IMR-90 (cell line): ENCODE data around the gene ALOXE3. TPM values are rescaled to one million over a fixed set of nuclear protein-coding genes. Genes with fewer than 3 reads are reported as not detected.
A peak's percentile ranks its signal among the peaks of the same experiment; 100 is the strongest.

Experiments
- ATAC-seq: fragments of 200-7000 bp; cut with Tn5 transposase; 2 replicates; pipeline ENCODE4 v1.9.1; 2020; ENCODE audit warnings: low read depth, mild to moderate bottlenecking, moderate library complexity
- BruUV-seq: library from RNA; stranded (reverse); fragments of 400-500 nt; replicated peaks from 2 replicates; lab custom pipeline; 2021; lab: Mats Ljungman, UMichigan
- CTCF ChIA-PET: fragments of 300-600 bp; formaldehyde crosslinking; extraction: SDS; loops from one replicate; lab custom pipeline; 2021; ENCODE audit warnings: antibody characterized with exemption; lab: Yijun Ruan, JAX
- POLR2A ChIA-PET: fragments of 300-600 bp; sonication (Branson Sonifier 250); formaldehyde crosslinking; loops from one replicate; lab custom pipeline; 2022; ENCODE audit warnings: antibody characterized with exemption; ENCODE audit not compliant: unreplicated experiment; lab: Charles Lee
- DNase-seq: peaks from one replicate; pipeline ENCODE4 v3.0.0; 2013
- H2AFZ ChIP-seq: replicated peaks from 2 replicates; pipeline ENCODE3; 2013; ENCODE audit warnings: low read length, mild to moderate bottlenecking; ENCODE audit not compliant: poor library complexity
- H2AK5ac ChIP-seq: 2 replicates; pipeline ENCODE4 v1.6.1; 2013; ENCODE audit warnings: low read depth, low read length, inconsistent platforms
- H2AK9ac ChIP-seq: replicated peaks from 2 replicates; pipeline ENCODE3; 2013; ENCODE audit warnings: mild to moderate bottlenecking, low read depth, low read length, moderate library complexity; ENCODE audit not compliant: poor library complexity
- H2BK120ac ChIP-seq: 2 replicates; pipeline ENCODE4 v1.6.1; 2013; ENCODE audit warnings: low read depth, low read length, inconsistent platforms
- H2BK15ac ChIP-seq: 3 replicates; pipeline ENCODE4 v1.6.1; 2013; ENCODE audit warnings: low read depth, low read length, inconsistent platforms
- H2BK20ac ChIP-seq: 2 replicates; pipeline ENCODE4 v1.6.1; 2013; ENCODE audit warnings: low read depth, mild to moderate bottlenecking, inconsistent platforms, low read length, moderate library complexity
- H2BK5ac ChIP-seq: 2 replicates; pipeline ENCODE4 v1.6.1; 2013; ENCODE audit warnings: mild to moderate bottlenecking, low read depth, low read length, inconsistent platforms; ENCODE audit not compliant: poor library complexity, severe bottlenecking
- H3K14ac ChIP-seq: replicated peaks from 2 replicates; pipeline ENCODE4 v1.6.1; 2013; ENCODE audit warnings: low read depth, low read length, inconsistent platforms
- H3K18ac ChIP-seq: 2 replicates; pipeline ENCODE4 v1.6.1; 2013; ENCODE audit warnings: low read depth, low read length, control low read depth
- H3K23ac ChIP-seq: 2 replicates; pipeline ENCODE4 v1.6.1; 2013; ENCODE audit warnings: low read depth, low read length, inconsistent platforms
- H3K27ac ChIP-seq: 2 replicates; pipeline ENCODE4 v1.5.1; 2013; ENCODE audit warnings: mild to moderate bottlenecking, control low read depth, low read length; ENCODE audit not compliant: insufficient read depth
- H3K27me3 ChIP-seq: 2 replicates; pipeline ENCODE4 v1.6.1; 2013; ENCODE audit warnings: low read length; ENCODE audit not compliant: control insufficient read depth, insufficient read depth
- H3K36me3 ChIP-seq: 2 replicates; pipeline ENCODE4 v1.6.1; 2013; ENCODE audit warnings: low read length, mixed read lengths; ENCODE audit not compliant: control insufficient read depth, insufficient read depth
- H3K4ac ChIP-seq: 2 replicates; pipeline ENCODE4 v1.6.1; 2013; ENCODE audit warnings: low read depth, low read length, inconsistent platforms
- H3K4me1 ChIP-seq: 2 replicates; pipeline ENCODE4 v1.6.1; 2013; ENCODE audit warnings: low read length, mixed read lengths; ENCODE audit not compliant: control insufficient read depth, insufficient read depth
- H3K4me2 ChIP-seq: 2 replicates; pipeline ENCODE4 v1.6.1; 2013; ENCODE audit warnings: low read depth, mild to moderate bottlenecking, control low read depth, low read length, moderate library complexity
- H3K4me3 ChIP-seq: 2 replicates; pipeline ENCODE4 v1.5.1; 2013; ENCODE audit warnings: low read depth, mild to moderate bottlenecking, control low read depth, low read length, moderate library complexity; ENCODE audit not compliant: insufficient read depth
- H3K56ac ChIP-seq: 2 replicates; pipeline ENCODE4 v1.6.1; 2013; ENCODE audit warnings: low read length, inconsistent platforms; ENCODE audit not compliant: insufficient read depth; ENCODE audit errors: extremely low read depth
- H3K79me1 ChIP-seq, 2 experiments: 2 replicates each; pipeline ENCODE4 v1.6.1; 2013; ENCODE audit warnings: low read length in 2 of 2, inconsistent platforms in 1 of 2, low read depth in 1 of 2
- H3K9ac ChIP-seq: 2 replicates; pipeline ENCODE4 v1.6.1; 2013; ENCODE audit warnings: low read depth, low read length, control low read depth
- H3K9me1 ChIP-seq: 2 replicates; pipeline ENCODE4 v1.6.1; 2013; ENCODE audit warnings: low read length, inconsistent platforms; ENCODE audit not compliant: insufficient read depth
- H3K9me3 ChIP-seq: 2 replicates; pipeline ENCODE4 v1.6.1; 2013; ENCODE audit warnings: low read length; ENCODE audit not compliant: control insufficient read depth, insufficient read depth
- H4K20me1 ChIP-seq: 2 replicates; pipeline ENCODE4 v1.6.1; 2013; ENCODE audit warnings: low read length, inconsistent platforms; ENCODE audit not compliant: insufficient read depth
- H4K5ac ChIP-seq: 2 replicates; pipeline ENCODE4 v1.6.1; 2013; ENCODE audit warnings: mild to moderate bottlenecking, low read depth, low read length, control low read depth
- H4K8ac ChIP-seq, 2 experiments: 2 replicates each; pipeline ENCODE4 v1.6.1; 2013; ENCODE audit warnings: low read depth in 2 of 2, low read length in 2 of 2, control low read depth in 1 of 2, inconsistent platforms in 1 of 2
- H4K91ac ChIP-seq: 2 replicates; pipeline ENCODE4 v1.6.1; 2013; ENCODE audit warnings: low read depth, low read length, inconsistent platforms; ENCODE audit not compliant: insufficient read depth
- BHLHE40 ChIP-seq: fragments of 150-350 bp; IDR thresholded peaks from 2 replicates; pipeline ENCODE4 v1.6.1; 2016; ENCODE audit warnings: mild to moderate bottlenecking, low read depth, low read length
- CEBPB ChIP-seq: IDR thresholded peaks from 2 replicates; pipeline ENCODE4 v1.6.1; 2012; ENCODE audit warnings: low read depth, low read length, improper control_type of control experiment
- CHD1 ChIP-seq: IDR thresholded peaks from 2 replicates; pipeline ENCODE4 v1.6.1; 2012; ENCODE audit warnings: low read depth, low read length, improper control_type of control experiment
- FOS ChIP-seq: fragments of 150-350 bp; IDR thresholded peaks from 2 replicates; pipeline ENCODE4 v1.6.1; 2016; ENCODE audit warnings: low read depth, low read length
- MAFK ChIP-seq: IDR thresholded peaks from 2 replicates; pipeline ENCODE4 v1.6.1; 2012; ENCODE audit warnings: low read depth, low read length, improper control_type of control experiment
- MAZ ChIP-seq: IDR thresholded peaks from 2 replicates; pipeline ENCODE4 v1.6.1; 2012; ENCODE audit warnings: low read depth, mild to moderate bottlenecking, low read length, improper control_type of control experiment, moderate library complexity, borderline replicate concordance
- MXI1 ChIP-seq: IDR thresholded peaks from 2 replicates; pipeline ENCODE4 v1.6.1; 2012; ENCODE audit warnings: low read depth, mild to moderate bottlenecking, low read length, moderate library complexity, borderline replicate concordance
- NFE2L2 ChIP-seq: fragments of 150-350 bp; IDR thresholded peaks from 2 replicates; pipeline ENCODE4 v1.6.1; 2016; ENCODE audit warnings: low read depth, mild to moderate bottlenecking, low read length
- POLR2A ChIP-seq: IDR thresholded peaks from 2 replicates; pipeline ENCODE4 v1.6.1; 2012; ENCODE audit warnings: mild to moderate bottlenecking, low read depth, low read length
- RAD21 ChIP-seq: IDR thresholded peaks from 2 replicates; pipeline ENCODE4 v1.6.1; 2012; ENCODE audit warnings: low read length, improper control_type of control experiment
- RCOR1 ChIP-seq: IDR thresholded peaks from 2 replicates; pipeline ENCODE4 v1.6.1; 2012; ENCODE audit warnings: mild to moderate bottlenecking, low read length, improper control_type of control experiment; ENCODE audit not compliant: insufficient replicate concordance
- RFX5 ChIP-seq: IDR thresholded peaks from 2 replicates; pipeline ENCODE4 v1.8.0; 2012; ENCODE audit warnings: low read depth, mild to moderate bottlenecking, low read length, moderate library complexity
- SMC3 ChIP-seq: fragments of 150-350 bp; IDR thresholded peaks from 2 replicates; pipeline ENCODE4 v1.6.1; 2016; ENCODE audit warnings: low read depth, mild to moderate bottlenecking, antibody characterized with exemption, low read length, moderate library complexity
- WGBS, 2 experiments: methylation state at CpG; one replicate each; pipeline versions ENCODE4 v1.1.5 to v1.1.7; 2013; ENCODE audit warnings: missing lambda C conversion rate in 2 of 2; ENCODE audit not compliant: insufficient read length in 1 of 2; ENCODE audit errors: extremely low coverage in 2 of 2; 5-methylcytosine and 5-hydroxymethylcytosine counted together
- dilution Hi-C: fragments of 300-500 bp; cut with HindIII; formaldehyde crosslinking; loops from one replicate; pipeline ENCODE4 v1.14.3; 2018; ENCODE audit warnings: low sequenced_read_pairs; ENCODE audit not compliant: unreplicated experiment
- in situ Hi-C: fragments of 300-500 bp; cut with MboI; formaldehyde crosslinking; loops from 3 replicates; pipeline ENCODE4 v1.14.3; 2019; ENCODE audit warnings: low sequenced_read_pairs, inconsistent platforms, mixed read lengths
- intact Hi-C: fragments of 100-400 bp; cut with micrococcal nuclease; formaldehyde crosslinking; loops from 2 replicates; pipeline ENCODE4 v1.10.0; 2022
- polyA plus RNA-seq, 3 experiments: library from polyadenylated mRNA; depleted of rRNA; stranded (reverse); fragments of >200 nt; gene quantifications; 2 replicates each; pipeline ENCODE4 v1.2.3, GENCODE V29; 2012; ENCODE audit warnings: low replicate concordance in 1 of 3
- total RNA-seq: library from RNA; depleted of rRNA; stranded (reverse); fragments of >200 nt; gene quantifications from 2 replicates; pipeline ENCODE4 v1.2.3, GENCODE V29; 2012
- TF ChIP-seq, protein P1 (sequence below): conservative IDR thresholded peaks from 2 replicates; pipeline ENCODE4 v1.5.1; 2012; ENCODE audit warnings: mild to moderate bottlenecking, low read depth, low read length, improper control_type of control experiment
- TF ChIP-seq, protein P2 (sequence below): fragments of 150-350 bp; IDR thresholded peaks from 2 replicates; pipeline ENCODE4 v1.6.1; 2016; ENCODE audit warnings: low read depth, mild to moderate bottlenecking, low read length, moderate library complexity, borderline replicate concordance
- TF ChIP-seq, protein P3 (sequence below): fragments of 150-350 bp; IDR thresholded peaks from 2 replicates; pipeline ENCODE4 v1.6.1; 2017; ENCODE audit warnings: mild to moderate bottlenecking, antibody characterized with exemption, low read length, low read depth

The ALOXE3 gene
- total and polyA plus RNA-seq, 2 of the 4 experiments (the other 2 are of a cell fraction) = under 0.01 to 0.26 TPM

- Histone ChIP-seq H3K18ac (no peak overlapping the region), H4K5ac (no peak overlapping the region), H3K9me1 (peaks cover 7% of the 10 kb centered on the region; the same call in 1 of the 2 replicates), H3K4ac (no peak overlapping the region), H3K14ac (no peak overlapping the region), H3K4me3 (peak overlapping the region; percentile 69), H3K9me3 (no peaks in the 10 kb centered on the region), H4K91ac (no peak overlapping the region), H2BK15ac (no peak overlapping the region), H2AFZ (peak overlapping the region; percentile 89), H4K20me1 (peaks cover 2% of the 10 kb centered on the region), H3K27me3 (no peaks in the 10 kb centered on the region), H3K36me3 (no peaks in the 10 kb centered on the region), H3K23ac (peak overlapping the region; percentile 69; the same call in 1 of the 2 replicates), H3K79me1 (no peaks in the 10 kb centered on the region; a peak in 1 of 4 replicates), H3K9ac (peak overlapping the region; percentile 15; the same call in 1 of the 2 replicates), H3K27ac (no peak overlapping the region), H3K56ac (no peak overlapping the region), H3K4me1 (peaks cover 8% of the 10 kb centered on the region), H2BK5ac (no peak overlapping the region), H4K8ac (peak overlapping the region in 1 of 2 experiments; percentile 47; a peak in 1 of 4 replicates), H2AK5ac (no peak overlapping the region; the same call in 1 of the 2 replicates), H2BK120ac (no peak overlapping the region), H2BK20ac (no peak overlapping the region), H2AK9ac (peak overlapping the region; percentile 90), H3K4me2 (peak overlapping the region; percentile 95)
- in situ Hi-C loops (no loop called here), dilution Hi-C loops (no loop called here), intact Hi-C loops (loop anchor here (1.0 to 2.0 kb wide), 4 partner anchors 12 to 96 kb away; no protein-coding TSS in a partner anchor)
- peak; percentile 0 for ATAC-seq
- BruUV-seq = no TSS peak
- no peak for DNase-seq
- TF ChIP-seq RFX5 (no peak), CEBPB (no peak), RCOR1 (no peak), MXI1 (no peak), MAFK (no peak), CHD1 (no peak), RAD21 (no peak), NFE2L2 (no peak), FOS (no peak), BHLHE40 (no peak), SMC3 (no peak), MAZ (no peak), POLR2A (no peak)
- TF ChIP-seq, protein P1, sequence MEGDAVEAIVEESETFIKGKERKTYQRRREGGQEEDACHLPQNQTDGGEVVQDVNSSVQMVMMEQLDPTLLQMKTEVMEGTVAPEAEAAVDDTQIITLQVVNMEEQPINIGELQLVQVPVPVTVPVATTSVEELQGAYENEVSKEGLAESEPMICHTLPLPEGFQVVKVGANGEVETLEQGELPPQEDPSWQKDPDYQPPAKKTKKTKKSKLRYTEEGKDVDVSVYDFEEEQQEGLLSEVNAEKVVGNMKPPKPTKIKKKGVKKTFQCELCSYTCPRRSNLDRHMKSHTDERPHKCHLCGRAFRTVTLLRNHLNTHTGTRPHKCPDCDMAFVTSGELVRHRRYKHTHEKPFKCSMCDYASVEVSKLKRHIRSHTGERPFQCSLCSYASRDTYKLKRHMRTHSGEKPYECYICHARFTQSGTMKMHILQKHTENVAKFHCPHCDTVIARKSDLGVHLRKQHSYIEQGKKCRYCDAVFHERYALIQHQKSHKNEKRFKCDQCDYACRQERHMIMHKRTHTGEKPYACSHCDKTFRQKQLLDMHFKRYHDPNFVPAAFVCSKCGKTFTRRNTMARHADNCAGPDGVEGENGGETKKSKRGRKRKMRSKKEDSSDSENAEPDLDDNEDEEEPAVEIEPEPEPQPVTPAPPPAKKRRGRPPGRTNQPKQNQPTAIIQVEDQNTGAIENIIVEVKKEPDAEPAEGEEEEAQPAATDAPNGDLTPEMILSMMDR = no peak
- TF ChIP-seq, protein P2, sequence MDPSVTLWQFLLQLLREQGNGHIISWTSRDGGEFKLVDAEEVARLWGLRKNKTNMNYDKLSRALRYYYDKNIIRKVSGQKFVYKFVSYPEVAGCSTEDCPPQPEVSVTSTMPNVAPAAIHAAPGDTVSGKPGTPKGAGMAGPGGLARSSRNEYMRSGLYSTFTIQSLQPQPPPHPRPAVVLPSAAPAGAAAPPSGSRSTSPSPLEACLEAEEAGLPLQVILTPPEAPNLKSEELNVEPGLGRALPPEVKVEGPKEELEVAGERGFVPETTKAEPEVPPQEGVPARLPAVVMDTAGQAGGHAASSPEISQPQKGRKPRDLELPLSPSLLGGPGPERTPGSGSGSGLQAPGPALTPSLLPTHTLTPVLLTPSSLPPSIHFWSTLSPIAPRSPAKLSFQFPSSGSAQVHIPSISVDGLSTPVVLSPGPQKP = no peak
- TF ChIP-seq, protein P3, sequence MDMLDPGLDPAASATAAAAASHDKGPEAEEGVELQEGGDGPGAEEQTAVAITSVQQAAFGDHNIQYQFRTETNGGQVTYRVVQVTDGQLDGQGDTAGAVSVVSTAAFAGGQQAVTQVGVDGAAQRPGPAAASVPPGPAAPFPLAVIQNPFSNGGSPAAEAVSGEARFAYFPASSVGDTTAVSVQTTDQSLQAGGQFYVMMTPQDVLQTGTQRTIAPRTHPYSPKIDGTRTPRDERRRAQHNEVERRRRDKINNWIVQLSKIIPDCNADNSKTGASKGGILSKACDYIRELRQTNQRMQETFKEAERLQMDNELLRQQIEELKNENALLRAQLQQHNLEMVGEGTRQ = no peak
- WGBS, 2 experiments = 0% methylated on average over 9 of the region's 35 CpGs; no CpG with 5 or more reads in 1 of the 2 experiments
- CTCF ChIA-PET = no interaction called here
- POLR2A ChIA-PET = no interaction called here
Measured at GRCh38 chr17:8125947-8126490, 7.7 kb upstream of the ALOXE3 start.
